OCI-LY1 (cell line): ENCODE measurements around the gene PPP4R3A.

Experiments
- H2AFZ ChIP-seq: fragments of 200-600 bp; sonication (generic), shearing (Covaris generic); 2 replicates; pipeline ENCODE4 v1.6.0; 2014; ENCODE audit warnings: antibody characterized with exemption, mild to moderate bottlenecking, low read length
- H3F3A ChIP-seq: fragments of 200-600 bp; sonication (generic), shearing (Covaris generic); 2 replicates; pipeline ENCODE4 v1.6.0; 2014; ENCODE audit warnings: mild to moderate bottlenecking, antibody characterized with exemption, low read length, moderate library complexity; ENCODE audit not compliant: insufficient read depth
- H3K27ac ChIP-seq: fragments of 200-600 bp; sonication (generic); 2 replicates; pipeline ENCODE4 v1.5.1; 2014; ENCODE audit warnings: low read length, mixed run types, mild to moderate bottlenecking, low read depth; ENCODE audit not compliant: poor library complexity, severe bottlenecking
- H3K27me3 ChIP-seq: fragments of 200-600 bp; sonication (generic); 2 replicates; pipeline ENCODE4 v1.6.0; 2014; ENCODE audit warnings: antibody characterized with exemption, mild to moderate bottlenecking, low read length, moderate library complexity; ENCODE audit not compliant: insufficient read depth
- H3K36me3 ChIP-seq: fragments of 200-600 bp; sonication (generic); 2 replicates; pipeline ENCODE4 v1.6.1; 2014; ENCODE audit warnings: mild to moderate bottlenecking, antibody characterized with exemption, low read length, moderate library complexity, mixed read lengths; ENCODE audit not compliant: insufficient read depth
- H3K4me1 ChIP-seq: fragments of 200-600 bp; sonication (generic); 2 replicates; pipeline ENCODE4 v1.5.1; 2014; ENCODE audit warnings: mild to moderate bottlenecking, low read length, moderate library complexity; ENCODE audit not compliant: insufficient read depth, severe bottlenecking
- H3K4me2 ChIP-seq: fragments of 200-600 bp; sonication (generic), shearing (Covaris generic); 2 replicates; pipeline ENCODE4 v1.6.1; 2014; ENCODE audit warnings: low read length
- H3K4me3 ChIP-seq: fragments of 200-600 bp; sonication (generic); 2 replicates; pipeline ENCODE4 v1.5.1; 2014; ENCODE audit warnings: low read length, low read depth, mild to moderate bottlenecking, mixed read lengths; ENCODE audit not compliant: poor library complexity, severe bottlenecking
- H3K79me2 ChIP-seq: fragments of 200-600 bp; shearing (Covaris generic); 2 replicates; pipeline ENCODE4 v1.6.1; 2016; ENCODE audit warnings: mixed run types, low read length, mixed read lengths; ENCODE audit not compliant: insufficient read depth
- H3K9ac ChIP-seq: fragments of 200-600 bp; sonication (generic), shearing (Covaris generic); 2 replicates; pipeline ENCODE4 v1.6.1; 2014; ENCODE audit warnings: mild to moderate bottlenecking, low read length, mixed read lengths
- H3K9me2 ChIP-seq: fragments of 200-600 bp; sonication (generic), shearing (Covaris generic); 2 replicates; pipeline ENCODE4 v1.6.1; 2014; ENCODE audit warnings: low read depth, mild to moderate bottlenecking, low read length, mixed read lengths
- H3K9me3 ChIP-seq: fragments of 200-600 bp; shearing (Covaris generic); 2 replicates; pipeline ENCODE4 v1.6.1; 2014; ENCODE audit warnings: low read length, mixed read lengths
- H4K20me1 ChIP-seq: fragments of 200-600 bp; sonication (generic), shearing (Covaris generic); 2 replicates; pipeline ENCODE4 v1.6.0; 2016; ENCODE audit warnings: mild to moderate bottlenecking, low read length; ENCODE audit not compliant: insufficient read depth
- CTCF ChIP-seq: fragments of 200-600 bp; sonication (generic), shearing (Covaris generic); IDR thresholded peaks from 2 replicates; pipeline ENCODE4 v1.5.1; 2017; ENCODE audit warnings: mild to moderate bottlenecking, antibody characterized with exemption, low read length, moderate library complexity, mixed read lengths
- EZH2 ChIP-seq: fragments of 200-600 bp; sonication (generic), shearing (Covaris generic); IDR thresholded peaks from 2 replicates; pipeline ENCODE4 v1.8.0; 2017; ENCODE audit warnings: borderline replicate concordance, mixed run types, mild to moderate bottlenecking, antibody characterized with exemption, low read length, moderate library complexity, mixed read lengths

PPP4R3A gene

GRCh38 chr14:91548108-91548507, 38.0 kb upstream of the PPP4R3A start:
- Histone ChIP-seq H3K4me1 (no peaks in the 10 kb centered on the region), H3K4me2 (no peak overlapping the region), H3K27me3 (no peaks in the 10 kb centered on the region), H2AFZ (no peak overlapping the region), H3K27ac (no peak overlapping the region), H3K79me2 (no peaks in the 10 kb centered on the region), H3K9me2 (no peaks in the 10 kb centered on the region), H4K20me1 (no peaks in the 10 kb centered on the region), H3K9me3 (no peaks in the 10 kb centered on the region), H3F3A (no peaks in the 10 kb centered on the region), H3K9ac (no peak overlapping the region), H3K4me3 (no peak overlapping the region), H3K36me3 (no peaks in the 10 kb centered on the region)
- TF ChIP-seq EZH2 (no peak), CTCF (no peak)

- Histone ChIP-seq H3K4me2 (no peak overlapping the region), H3K79me2 (no peaks in the 10 kb centered on the region), H3F3A (no peaks in the 10 kb centered on the region), H4K20me1 (no peaks in the 10 kb centered on the region), H3K9ac (no peak overlapping the region), H3K36me3 (no peaks in the 10 kb centered on the region; the same call in 1 of the 2 replicates), H3K4me1 (no peaks in the 10 kb centered on the region), H3K9me3 (peaks cover 7% of the 10 kb centered on the region), H2AFZ (no peak overlapping the region), H3K4me3 (no peak overlapping the region), H3K9me2 (no peaks in the 10 kb centered on the region), H3K27ac (no peak overlapping the region), H3K27me3 (no peaks in the 10 kb centered on the region)
- TF ChIP-seq CTCF (no peak), EZH2 (no peak)
Measured at GRCh38 chr14:91545946-91546716, 36.0 kb upstream of the PPP4R3A start.

GRCh38 chr14:91545204-91545603, 35.1 kb upstream of the PPP4R3A start:
- no peaks in the 10 kb centered on the region for H4K20me1 ChIP-seq
- H3K27me3 ChIP-seq, result no peaks in the 10 kb centered on the region
- no peaks in the 10 kb centered on the region; the same call in 1 of the 2 replicates for H3K36me3 ChIP-seq
- no peak overlapping the region for H3K4me3 ChIP-seq
- H3F3A ChIP-seq, result no peaks in the 10 kb centered on the region
- no peak overlapping the region for H3K9ac ChIP-seq
- no peak overlapping the region for H2AFZ ChIP-seq
- no peaks in the 10 kb centered on the region for H3K79me2 ChIP-seq
- H3K9me2 ChIP-seq, result no peaks in the 10 kb centered on the region
- H3K4me2 ChIP-seq, result no peak overlapping the region
- H3K9me3 ChIP-seq, result peaks cover 7% of the 10 kb centered on the region
- H3K4me1 ChIP-seq, result no peaks in the 10 kb centered on the region
- TF ChIP-seq CTCF, result no peak
- TF ChIP-seq EZH2, result no peak
- no peak overlapping the region for H3K27ac ChIP-seq
